GM12873 (cell line): ENCODE measurements around the gene TNRC6B.

Source experiments
- TF ChIP-seq, protein P1 (sequence below): IDR thresholded peaks from 2 replicates; pipeline ENCODE4 v1.5.1; 2012; ENCODE audit warnings: low read depth, mild to moderate bottlenecking, moderate library complexity, low read length, control low read depth; ENCODE audit not compliant: insufficient read depth; ENCODE audit errors: missing control alignments

The TNRC6B gene

DNA sequence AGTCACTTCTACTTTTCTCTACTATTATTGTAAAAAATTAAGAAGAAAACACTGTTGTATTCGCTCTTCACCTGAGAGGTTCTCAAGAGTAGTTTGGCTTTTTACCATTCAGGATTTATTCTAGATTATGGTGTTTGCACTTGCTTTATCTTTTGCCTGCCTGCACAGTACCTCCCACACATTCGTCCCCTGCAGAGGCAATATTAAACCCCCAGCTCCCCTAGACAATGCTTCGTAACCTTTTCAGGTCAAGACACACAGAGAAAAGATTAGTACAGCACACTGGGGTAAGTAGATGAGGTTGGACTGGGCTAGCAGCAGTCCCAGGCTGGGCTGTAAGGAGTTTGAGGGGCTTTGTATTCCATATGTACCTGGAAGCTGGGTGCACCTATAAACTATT lies 62.4 kb downstream of the TNRC6B start:
- TF ChIP-seq, protein P1, sequence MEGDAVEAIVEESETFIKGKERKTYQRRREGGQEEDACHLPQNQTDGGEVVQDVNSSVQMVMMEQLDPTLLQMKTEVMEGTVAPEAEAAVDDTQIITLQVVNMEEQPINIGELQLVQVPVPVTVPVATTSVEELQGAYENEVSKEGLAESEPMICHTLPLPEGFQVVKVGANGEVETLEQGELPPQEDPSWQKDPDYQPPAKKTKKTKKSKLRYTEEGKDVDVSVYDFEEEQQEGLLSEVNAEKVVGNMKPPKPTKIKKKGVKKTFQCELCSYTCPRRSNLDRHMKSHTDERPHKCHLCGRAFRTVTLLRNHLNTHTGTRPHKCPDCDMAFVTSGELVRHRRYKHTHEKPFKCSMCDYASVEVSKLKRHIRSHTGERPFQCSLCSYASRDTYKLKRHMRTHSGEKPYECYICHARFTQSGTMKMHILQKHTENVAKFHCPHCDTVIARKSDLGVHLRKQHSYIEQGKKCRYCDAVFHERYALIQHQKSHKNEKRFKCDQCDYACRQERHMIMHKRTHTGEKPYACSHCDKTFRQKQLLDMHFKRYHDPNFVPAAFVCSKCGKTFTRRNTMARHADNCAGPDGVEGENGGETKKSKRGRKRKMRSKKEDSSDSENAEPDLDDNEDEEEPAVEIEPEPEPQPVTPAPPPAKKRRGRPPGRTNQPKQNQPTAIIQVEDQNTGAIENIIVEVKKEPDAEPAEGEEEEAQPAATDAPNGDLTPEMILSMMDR = no peak

DNA sequence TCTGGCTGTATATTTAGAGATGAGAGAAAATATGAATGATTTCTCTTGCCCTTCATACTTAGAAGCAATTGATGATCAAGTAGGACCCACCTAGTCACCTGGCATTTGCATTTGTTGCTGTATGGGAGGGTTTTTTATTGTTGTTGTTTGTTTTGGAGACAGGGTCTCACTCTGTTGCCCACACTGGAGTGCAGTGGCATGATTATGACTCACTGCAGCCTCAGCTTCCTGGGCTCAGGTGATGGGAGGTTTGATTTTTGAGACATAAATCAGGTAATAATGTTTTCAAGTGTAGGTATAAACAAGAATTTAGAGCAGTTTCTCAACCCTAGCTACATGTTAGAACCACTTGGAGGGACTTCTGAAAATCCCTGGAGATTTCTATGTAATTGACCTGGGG lies 63.0 kb downstream of the TNRC6B start:
- TF ChIP-seq, protein P1 = no peak

DNA sequence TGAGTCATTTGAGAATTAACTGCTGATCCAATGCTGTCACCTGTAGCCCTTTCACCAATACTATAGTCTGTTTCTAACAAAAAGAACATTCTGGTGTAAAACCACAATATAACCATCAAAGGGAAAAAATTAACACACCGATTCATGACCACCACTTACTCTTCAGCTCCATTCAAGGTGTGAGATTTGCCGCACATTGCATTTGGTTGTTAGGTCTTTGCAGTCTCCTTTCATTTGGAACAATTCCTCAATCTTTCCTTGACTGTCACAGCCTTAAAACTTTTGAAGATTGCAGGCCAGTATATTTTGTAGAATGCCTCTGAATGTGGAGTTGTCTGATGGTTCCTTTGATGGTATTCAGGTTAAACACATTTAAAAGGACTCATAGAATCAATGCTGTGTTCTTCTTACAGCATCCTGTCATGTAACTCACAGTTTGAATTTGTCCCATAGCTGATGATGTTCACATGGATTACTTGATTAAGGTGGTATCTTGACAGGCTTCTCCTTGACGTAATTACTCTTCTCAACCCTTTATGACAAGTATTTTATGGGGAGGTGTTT lies 63.6 kb downstream of the TNRC6B start:
- TF ChIP-seq, protein P1 = no peak

DNA sequence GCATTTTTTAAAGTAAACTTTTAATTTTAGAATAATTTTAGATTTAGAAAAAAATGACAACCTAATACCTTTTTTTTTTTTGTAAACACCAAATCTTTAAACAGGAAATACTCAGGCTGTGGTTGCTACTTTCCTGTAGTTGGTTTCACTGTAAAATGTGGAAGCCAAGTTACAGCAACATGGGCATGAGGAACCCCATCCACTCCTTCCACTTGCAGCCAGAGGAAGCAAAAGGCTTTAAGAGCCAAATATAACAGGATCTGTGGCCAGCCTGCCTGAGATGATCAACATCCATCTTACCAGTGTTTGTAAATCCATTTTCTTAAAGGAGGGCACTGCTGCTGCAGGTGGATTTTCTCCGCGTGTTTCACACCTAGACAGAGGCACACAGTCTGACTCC lies 66.2 kb downstream of the TNRC6B start:
- TF ChIP-seq, protein P1 = no peak

DNA sequence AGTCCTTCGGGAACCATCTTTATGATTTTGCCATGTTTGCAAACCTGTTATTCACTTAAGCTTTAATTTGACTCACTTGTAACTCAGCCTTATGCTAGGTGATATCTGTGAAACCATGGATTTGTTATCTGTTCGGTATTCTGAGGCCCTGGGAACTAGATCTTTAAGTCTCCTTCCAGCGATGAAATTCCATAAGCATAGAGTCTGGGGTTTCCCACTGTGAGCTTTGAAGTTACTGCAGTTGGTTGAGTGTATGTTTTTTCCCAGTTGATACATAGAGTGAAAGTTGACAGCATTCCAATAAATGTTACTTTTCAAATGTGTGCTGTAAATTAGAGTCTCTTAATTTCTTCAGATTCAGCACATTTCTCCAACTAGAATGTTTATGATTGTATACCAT lies 66.9 kb downstream of the TNRC6B start:
- TF ChIP-seq, protein P1 = no peak

DNA sequence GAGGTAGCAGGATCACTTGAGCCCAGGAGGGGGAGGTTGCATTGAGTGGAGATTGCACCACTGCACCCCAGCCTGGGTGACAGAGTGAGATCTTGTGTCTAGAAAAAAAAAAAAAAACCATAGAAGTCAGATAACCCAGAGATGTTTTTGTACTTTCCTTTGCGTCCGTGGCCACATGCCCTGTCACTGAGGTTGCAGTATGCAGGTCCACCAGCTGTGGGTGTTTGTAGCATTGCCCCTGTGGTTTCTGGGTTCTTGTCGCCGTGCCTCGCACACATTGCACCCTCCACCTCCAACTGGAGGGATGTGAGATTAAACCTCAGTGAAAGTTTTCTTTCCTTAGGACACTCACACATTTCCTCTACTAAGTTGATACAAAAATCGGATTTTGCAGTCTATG lies 70.3 kb downstream of the TNRC6B start:
- TF ChIP-seq, protein P1 = no peak

DNA sequence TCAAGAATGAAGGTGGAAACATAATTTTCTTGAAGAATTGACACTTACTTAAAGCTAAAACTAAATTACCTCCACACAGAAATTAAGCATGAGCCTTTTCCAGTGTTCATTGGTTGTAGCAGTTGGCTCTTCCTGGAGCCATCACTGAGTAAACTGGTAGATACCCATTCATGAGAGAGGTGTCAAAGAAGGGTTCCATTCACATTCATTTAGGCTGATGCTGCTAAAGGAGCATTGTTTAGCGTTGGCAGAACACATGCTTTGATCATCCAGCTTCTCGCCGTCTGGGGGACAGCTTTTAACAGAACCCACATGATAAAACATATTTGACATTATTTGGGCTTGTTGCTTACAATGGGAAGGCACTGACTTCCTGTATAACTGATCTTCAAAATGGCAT lies 71.6 kb downstream of the TNRC6B start:
- TF ChIP-seq, protein P1 = no peak
